ENCODE results near the gene GOT2.
A peak's percentile ranks its signal among the peaks of the same experiment; 100 is the strongest.
"Not testable (repeated sequence)": the region's sequence is repeated elsewhere in the genome, so short reads cannot be mapped to it uniquely, and the experiment has no call there.

The GOT2 gene

DNA sequence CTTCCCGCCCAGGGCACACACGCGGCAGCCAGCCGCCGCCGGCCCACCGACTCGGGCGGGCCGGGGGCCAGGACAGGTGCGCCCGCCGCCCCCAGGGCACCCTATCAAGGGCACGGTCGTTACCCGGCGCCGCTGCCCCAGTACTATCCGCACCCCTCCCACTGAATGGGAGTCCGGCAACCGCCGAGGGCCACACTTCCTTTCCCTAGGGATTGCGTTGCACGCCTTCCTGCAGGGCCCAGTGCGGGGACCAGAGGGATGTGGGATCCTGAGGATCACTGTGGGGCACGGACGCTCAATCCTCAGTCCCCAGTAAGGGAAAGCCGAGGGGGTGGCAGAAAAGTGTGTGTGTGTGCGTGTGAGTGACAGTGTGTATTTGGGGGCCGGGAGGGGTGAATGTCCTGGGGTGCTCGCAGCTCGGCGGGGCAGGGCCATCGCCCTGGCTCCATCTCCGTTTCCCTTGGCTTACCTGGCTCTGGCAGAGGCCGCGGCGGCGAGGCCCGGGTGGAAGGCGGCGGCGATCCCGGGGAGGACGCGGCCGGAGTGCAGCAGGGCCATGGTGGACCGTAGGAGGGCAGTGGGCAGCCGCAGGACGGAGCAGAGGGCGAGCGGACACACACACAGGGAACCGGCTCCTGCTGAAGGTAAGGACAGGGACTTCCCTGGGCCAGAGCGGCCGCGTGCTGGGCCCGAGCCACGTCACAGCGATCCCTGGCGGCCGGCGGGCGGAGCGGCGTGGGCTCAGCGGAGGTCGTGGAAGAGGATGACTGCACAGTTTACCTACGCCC lies at the start of gene GOT2:
TSS of gene GOT2 (minus strand) at position 646 of the 788 bp plus-strand sequence. CDS start at position 558, 88 bp downstream.
- DNase-seq, result peak; percentile 85

GRCh38 chr16:58779291-58779690 lies 45.2 kb upstream of the GOT2 start:
- not testable (repeated sequence) for DNase-seq

DNA sequence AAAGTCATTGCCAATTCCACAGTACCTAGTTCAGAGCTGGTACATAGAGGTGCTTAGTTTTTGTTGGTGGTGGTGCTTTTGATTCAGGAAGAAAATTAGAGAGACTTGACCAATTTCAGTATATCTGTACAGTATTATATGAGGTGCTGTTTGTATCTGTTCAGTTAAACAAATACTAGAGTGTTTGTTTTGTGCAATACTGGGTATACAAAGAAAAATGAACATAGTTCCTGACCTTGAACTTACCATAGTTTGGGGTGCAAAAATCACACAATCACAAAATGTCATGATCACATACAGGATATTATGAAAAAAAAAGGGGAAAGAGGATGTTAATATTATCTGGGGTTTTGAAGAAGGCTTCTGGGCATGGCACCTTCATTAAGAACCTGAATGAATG lies 39.8 kb upstream of the GOT2 start:
- no peak for DNase-seq

GRCh38 chr16:58768145-58768544 lies 34.0 kb upstream of the GOT2 start:
- no peak for DNase-seq

DNA sequence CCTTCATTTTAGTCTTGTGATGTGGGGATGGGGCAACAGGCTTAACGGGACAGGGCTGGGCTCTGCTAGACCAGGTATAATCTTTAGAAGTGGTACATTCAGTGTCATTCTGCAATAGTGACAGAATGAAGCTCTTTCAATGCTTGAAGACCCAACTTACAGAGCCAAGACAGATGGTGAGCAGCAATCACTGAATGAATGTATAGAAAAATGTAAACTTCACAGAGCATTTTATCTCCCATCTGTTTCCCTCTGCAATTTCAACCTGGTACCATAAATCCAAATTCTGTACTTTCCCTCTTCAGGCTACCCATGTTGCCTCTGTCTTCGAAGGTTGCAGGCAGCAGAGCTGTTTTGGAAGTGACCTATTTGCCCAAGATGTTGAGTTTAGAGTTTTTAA lies 33.5 kb upstream of the GOT2 start:
- no peak for DNase-seq

DNA sequence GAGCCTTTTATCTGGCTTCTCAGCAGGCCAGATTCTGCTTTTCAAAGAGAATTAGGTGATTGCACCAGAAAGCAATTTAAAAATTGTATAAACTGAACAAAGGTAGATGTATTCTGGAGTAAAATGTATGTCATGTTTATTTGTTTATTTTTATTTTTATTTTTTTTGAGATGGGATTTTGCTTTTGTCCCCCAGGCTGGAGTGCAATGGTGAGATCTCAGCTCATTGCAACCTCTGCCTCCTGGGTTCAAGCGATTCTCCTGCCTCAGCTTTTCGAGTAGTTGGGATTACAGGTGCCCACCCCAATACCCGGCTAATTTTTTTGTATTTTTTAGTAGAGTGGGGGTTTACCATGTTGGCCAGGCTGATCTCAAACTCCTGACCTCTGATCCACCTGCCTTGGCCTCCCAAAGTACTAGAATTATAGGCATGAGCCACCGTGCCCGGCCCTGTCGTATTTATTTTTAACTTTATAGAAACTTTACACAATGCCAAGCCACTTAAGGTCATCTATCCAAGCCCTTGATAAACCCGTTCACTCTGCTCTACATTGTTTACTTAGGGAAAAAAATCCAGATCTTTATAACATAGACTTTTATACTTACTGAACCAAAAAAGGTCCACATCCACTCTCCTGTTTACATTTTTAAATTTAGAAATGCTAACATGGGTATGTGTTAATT lies 22.7 kb upstream of the GOT2 start:
- no peak for DNase-seq

GRCh38 chr16:58755989-58756649 lies 22.0 kb upstream of the GOT2 start:
- DNase-seq, result peak; percentile 64

- no peak for DNase-seq
These were observed 19.6 kb upstream of the GOT2 start for GRCh38 chr16:58753711-58754134.

- DNase-seq, result no peak
These were observed 10.4 kb upstream of the GOT2 start for GRCh38 chr16:58744497-58744896.

- no peak for DNase-seq
These were observed 7.9 kb upstream of the GOT2 start for GRCh38 chr16:58741976-58742375.

GRCh38 chr16:58741166-58741565 lies 7.0 kb upstream of the GOT2 start:
- DNase-seq, result no peak

DNA sequence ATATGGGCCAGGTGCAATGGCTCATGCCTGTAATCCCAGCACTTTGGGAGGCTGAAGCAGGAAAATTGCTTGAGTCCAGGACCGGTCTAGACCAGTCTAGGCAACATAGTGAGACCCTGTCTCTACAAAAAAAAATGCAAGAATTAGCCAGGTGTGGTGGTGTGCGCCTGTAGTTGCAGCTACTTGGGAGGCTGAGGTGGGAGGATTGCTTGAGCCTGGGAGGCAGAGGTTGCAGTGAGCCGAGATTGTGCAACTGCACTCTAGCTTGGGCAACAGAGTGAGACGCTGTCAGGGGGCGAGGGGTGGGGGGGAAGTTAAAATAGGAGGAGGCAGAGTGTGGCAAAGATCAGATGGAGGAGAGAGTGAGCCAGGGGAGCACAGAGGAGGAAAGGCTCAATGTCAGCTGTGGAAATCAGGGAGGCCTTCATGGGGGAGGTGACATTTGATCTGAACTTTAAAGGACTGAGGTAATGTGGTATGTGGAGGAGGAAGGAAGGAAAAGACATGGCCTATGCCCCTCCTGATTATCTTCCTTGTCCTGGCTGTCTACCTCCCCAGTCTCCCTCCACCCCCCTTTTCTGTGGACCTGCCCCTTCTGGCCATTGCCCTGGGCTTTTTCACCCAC lies 4.7 kb upstream of the GOT2 start:
- DNase-seq, result no peak

DNA sequence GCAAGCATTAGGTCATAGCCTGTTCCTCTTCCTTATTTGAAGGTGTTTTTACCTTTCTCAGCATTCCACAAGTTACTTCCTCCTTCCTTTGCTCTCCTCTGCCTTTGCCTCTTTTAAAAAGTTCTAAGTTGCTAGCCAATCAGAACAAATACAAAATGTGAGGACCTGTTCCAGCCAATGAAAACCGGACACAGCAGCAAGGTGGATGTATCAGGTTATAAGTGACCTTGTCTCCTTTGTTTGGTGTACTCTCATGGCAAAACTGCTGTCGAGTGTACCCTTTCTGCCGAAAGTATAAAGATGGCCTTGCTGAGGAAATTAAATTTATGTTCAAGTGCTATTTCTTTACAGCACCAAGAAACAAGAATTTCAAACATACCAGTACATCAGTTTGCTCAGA lies 2.2 kb upstream of the GOT2 start:
- DNase-seq, result not testable (repeated sequence)

DNA sequence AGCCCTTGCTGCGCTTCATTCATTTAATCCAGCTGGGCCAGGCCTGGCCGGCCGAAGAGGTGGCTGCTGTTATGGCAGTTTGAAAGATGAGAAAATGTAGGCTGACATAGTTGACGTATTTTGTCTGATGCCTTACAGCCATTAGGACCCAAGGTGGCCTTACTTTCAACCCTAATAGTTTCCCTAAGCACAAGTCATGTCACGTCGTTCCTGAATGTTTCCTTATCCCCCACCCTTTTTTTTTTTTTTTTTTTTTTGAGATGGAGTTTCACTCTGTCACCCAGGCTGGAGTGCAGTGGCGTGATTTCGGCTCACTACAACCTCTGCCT lies 307 bp upstream of the GOT2 start:
- no peak for DNase-seq

DNA sequence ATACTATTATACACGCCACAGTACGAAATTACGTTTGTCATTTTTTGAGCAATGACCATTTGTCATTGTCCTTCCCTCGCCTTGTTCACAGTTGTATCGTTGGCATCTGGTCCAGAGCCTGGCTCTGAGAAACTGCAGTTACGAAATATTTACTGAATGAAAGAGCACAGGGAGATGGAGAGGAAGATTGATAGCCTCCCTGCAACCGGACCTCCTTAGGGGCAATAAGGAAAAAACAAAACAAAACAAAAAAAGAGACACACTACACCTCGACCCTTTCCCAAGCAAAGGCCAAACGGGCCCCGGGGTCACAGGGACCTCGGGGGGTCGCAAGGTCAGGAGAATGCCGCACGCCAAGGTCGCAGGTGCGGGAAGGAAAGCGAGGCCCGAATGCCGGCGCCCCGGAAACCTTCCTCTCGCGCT lies 857 bp downstream of the GOT2 start:
- DNase-seq, result peak; percentile 18

DNA sequence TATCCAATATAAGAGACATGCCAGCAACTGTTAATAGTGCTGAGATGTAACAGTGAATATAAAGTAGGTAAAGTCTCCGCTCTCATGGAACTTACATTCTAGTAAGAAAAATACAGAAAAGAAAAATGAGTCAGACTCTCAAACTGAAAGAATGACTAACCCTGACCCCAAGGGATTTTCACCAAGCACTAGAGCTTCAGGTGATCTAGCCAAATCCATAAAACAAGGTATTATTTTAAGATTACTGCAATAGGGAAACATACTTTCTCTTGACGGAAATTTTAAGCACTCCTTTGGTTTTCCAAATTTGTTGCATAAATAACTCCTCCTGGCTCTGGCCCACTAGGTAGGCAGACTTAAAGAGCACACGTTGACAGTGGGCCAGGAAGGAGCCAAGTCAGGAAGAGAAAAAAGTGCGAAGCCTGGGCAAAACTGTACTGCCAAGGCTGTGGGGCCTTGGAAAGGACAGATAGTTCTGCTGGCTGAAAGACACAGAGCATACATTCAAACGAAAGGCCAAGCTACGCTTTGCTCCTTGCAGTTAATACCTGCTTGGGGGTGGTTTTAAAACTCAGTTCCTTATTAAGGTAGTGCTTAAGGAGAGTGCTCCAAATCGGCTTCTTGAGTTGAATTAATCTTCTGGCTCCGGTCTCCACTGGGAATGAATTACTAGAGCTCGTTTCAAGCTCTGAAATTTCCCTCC lies 1.4 kb downstream of the GOT2 start:
- peak; percentile 40 for DNase-seq

DNA sequence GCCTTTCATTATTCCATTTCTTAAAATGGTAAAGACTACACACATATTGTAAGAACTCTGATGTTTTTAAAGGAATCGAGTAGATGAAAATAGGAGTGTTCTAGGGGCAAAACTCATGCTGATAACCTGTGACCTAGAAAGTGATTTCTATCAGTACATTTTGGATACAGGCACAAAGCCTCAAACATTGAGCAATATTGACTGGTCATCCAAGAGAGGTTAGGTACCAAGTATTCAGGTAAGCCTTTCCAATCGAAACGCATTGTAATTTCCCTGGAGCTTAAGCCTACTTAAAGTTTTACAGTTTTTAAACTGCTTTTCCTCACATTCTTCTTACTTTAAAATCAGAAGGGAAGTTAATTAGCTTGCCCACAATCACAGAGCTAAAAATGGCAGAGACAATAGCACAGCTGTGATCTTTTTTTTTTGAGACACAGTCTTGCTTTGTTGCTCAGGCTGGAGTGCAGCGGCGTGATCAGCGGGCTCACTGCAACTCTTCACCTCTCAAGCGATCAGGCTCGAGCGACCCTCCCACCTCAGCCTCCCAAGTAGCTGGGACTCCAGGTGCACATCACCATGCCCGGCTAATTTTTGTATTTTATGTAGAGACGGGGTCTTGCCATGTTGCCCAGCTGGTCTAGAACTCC lies 3.3 kb downstream of the GOT2 start:
- DNase-seq, result no peak

GRCh38 chr16:58727796-58728568 lies 6.1 kb downstream of the GOT2 start:
- DNase-seq, result no peak

- DNase-seq, result no peak
These were observed 6.9 kb downstream of the GOT2 start for GRCh38 chr16:58727028-58727781.

GRCh38 chr16:58723109-58723508 lies 11.0 kb downstream of the GOT2 start:
- no peak for DNase-seq

DNA sequence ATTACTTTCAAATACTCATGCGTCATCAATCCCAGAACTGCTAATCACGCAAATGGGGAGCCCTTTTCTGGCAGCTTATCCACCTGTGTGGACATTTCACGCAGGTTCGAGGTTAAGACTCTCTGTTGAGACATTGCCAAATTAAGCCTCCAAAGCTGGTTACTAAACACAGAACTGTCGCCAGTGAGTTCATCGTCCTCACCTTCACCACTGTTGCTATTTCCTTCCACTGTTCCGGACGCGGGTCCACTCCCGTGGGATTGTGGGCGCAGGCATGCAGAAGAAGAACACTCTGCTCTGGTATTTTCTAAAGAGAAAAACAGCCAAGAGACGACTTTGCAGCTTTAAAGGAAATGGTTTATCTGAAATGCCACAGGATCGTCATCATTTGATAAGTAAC lies 16.1 kb downstream of the GOT2 start:
- DNase-seq, result no peak

Data from EL (cell line).